Mucosa of descending colon (tissue), 3 donors: Measurements from ENCODE around the gene ZNF135. TPM values are rescaled to one million over a fixed set of nuclear protein-coding genes. Genes with fewer than 3 reads are reported as not detected.

Experiments used
- ATAC-seq: fragments of 200-7000 bp; cut with Tn5 transposase; one replicate; pipeline ENCODE4 v1.9.1; 2020; ENCODE audit warnings: mild to moderate bottlenecking, moderate library complexity
- DNase-seq, 3 donors: peaks; one replicate each; pipeline ENCODE4 v3.0.0-alpha.2; 2020
- H3K36me3 ChIP-seq: fragments of 200-600 bp; one replicate; pipeline ENCODE4 v1.8.0; 2021; ENCODE audit warnings: low read depth, mild to moderate bottlenecking
- H3K4me1 ChIP-seq: fragments of 200-600 bp; one replicate; pipeline ENCODE4 v1.8.0; 2021; ENCODE audit warnings: low read depth, mild to moderate bottlenecking
- H3K4me3 ChIP-seq: fragments of 200-600 bp; one replicate; pipeline ENCODE4 v1.8.0; 2021; ENCODE audit warnings: mild to moderate bottlenecking
- H3K9me3 ChIP-seq: fragments of 200-600 bp; one replicate; pipeline ENCODE4 v1.8.0; 2021; ENCODE audit warnings: mild to moderate bottlenecking
- CTCF ChIP-seq: fragments of 200-600 bp; IDR thresholded peaks from one replicate; pipeline ENCODE4 v1.8.0; 2022; ENCODE audit warnings: antibody characterized with exemption, mild to moderate bottlenecking
- intact Hi-C, 2 donors: fragments of 100-400 bp; cut with DNase I in 1 of 2; cut with micrococcal nuclease in 1 of 2; formaldehyde crosslinking; loops; one replicate each; pipeline versions ENCODE4 v1.11.0 to v1.11.1; 2022; cut with DNase I, micrococcal nuclease
- total RNA-seq, 3 donors: library from RNA; stranded (reverse); fragmentation: NEBNext Ultra II Directional in 2 of 3; extraction: Animal tissue kit (Norgen Biotek cat#: 25700) in 2 of 3; gene quantifications; one replicate each; pipeline versions ENCODE4 v1.2.1 to v1.2.4, GENCODE V29; 2021 to 2023
- donor health status: DM: no; HTN: no; CAD: no; lungs with moderate emphysema.
- donor health status: DM: no; HTN: no; CAD: no.
- donor health status: DM: no; HTN: yes; CAD: no.

ZNF135 gene
- total RNA-seq, 3 donors from 2014 or later = 1.3 to 5.8 (median 2.2) TPM

- H3K36me3 ChIP-seq = no peaks in the 10 kb centered on the region
- ATAC-seq = no peak
- DNase-seq = no peak
- intact Hi-C loops = no loop called here
- no peak overlapping the region for H3K4me3 ChIP-seq
- TF ChIP-seq CTCF = no peak
- no peaks in the 10 kb centered on the region for H3K4me1 ChIP-seq
- H3K9me3 ChIP-seq = peaks cover 95% of the 10 kb centered on the region
Measured at GRCh38 chr19:58067240-58067912, 8.3 kb downstream of the ZNF135 start.

GRCh38 chr19:58079792-58080191 is 20.7 kb downstream of the ZNF135 start:
- H3K36me3 ChIP-seq = no peaks in the 10 kb centered on the region
- no peak for DNase-seq
- ATAC-seq = no peak
- H3K9me3 ChIP-seq = peaks cover 86% of the 10 kb centered on the region
- H3K4me1 ChIP-seq = no peaks in the 10 kb centered on the region
- intact Hi-C loops = no loop called here
- no peak overlapping the region for H3K4me3 ChIP-seq
- TF ChIP-seq CTCF = no peak

GRCh38 chr19:58083021-58083420 is 23.9 kb downstream of the ZNF135 start:
- no peak overlapping the region for H3K4me3 ChIP-seq
- H3K36me3 ChIP-seq = no peaks in the 10 kb centered on the region
- ATAC-seq = no peak
- TF ChIP-seq CTCF = no peak
- H3K9me3 ChIP-seq = peaks cover 94% of the 10 kb centered on the region
- no peak for DNase-seq
- H3K4me1 ChIP-seq = no peaks in the 10 kb centered on the region
- intact Hi-C loops = no loop called here

- ATAC-seq = no peak
- no peak for DNase-seq
- Histone ChIP-seq H3K36me3 (no peaks in the 10 kb centered on the region), H3K4me3 (no peak overlapping the region), H3K4me1 (no peaks in the 10 kb centered on the region), H3K9me3 (peaks cover 93% of the 10 kb centered on the region)
- TF ChIP-seq CTCF = no peak
- intact Hi-C loops = no loop called here
Measured at GRCh38 chr19:58084596-58085347, 25.7 kb downstream of the ZNF135 start.

GRCh38 chr19:58085348-58085875 is 26.3 kb downstream of the ZNF135 start:
- Histone ChIP-seq H3K36me3 (no peaks in the 10 kb centered on the region), H3K9me3 (peaks cover 93% of the 10 kb centered on the region), H3K4me1 (no peaks in the 10 kb centered on the region), H3K4me3 (no peak overlapping the region)
- TF ChIP-seq CTCF = no peak
- intact Hi-C loops = no loop called here
- ATAC-seq (no peak), DNase-seq (no peak)
